ENCODE measurements around the gene TPM4.

DNA sequence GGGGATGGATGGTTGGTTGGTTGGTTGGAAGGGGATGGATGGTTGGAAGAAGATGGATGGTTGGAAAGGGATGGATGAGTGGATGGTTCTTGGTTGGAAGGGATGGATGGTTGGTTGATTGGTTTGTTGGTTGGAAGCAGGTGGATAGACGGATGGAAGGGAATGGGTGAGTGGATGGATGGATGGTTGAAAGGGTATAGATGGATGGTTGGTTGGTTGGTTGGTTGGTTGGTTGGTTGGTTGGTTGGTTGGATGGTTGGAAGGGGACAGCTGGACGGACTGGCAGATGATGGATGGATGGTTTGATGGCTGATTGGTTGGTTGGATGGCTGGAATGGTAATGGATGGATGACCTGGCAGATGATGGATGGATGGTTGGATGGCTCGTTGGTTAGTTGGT is 55.4 kb downstream of the TPM4 start:
- TF ChIP-seq POLR2AphosphoS5 (IDR thresholded peaks at IDR 0.05; ENCODE audit: low read depth, low read length) (peak; percentile 73), SPI1 (IDR thresholded peaks at IDR 0.05; ENCODE audit: low read depth, low read length) (no peak)

Measured in GM12891 (cell line).